Effector memory CD4-positive, alpha-beta T cell (primary cell): ENCODE measurements around the gene DDIT3.
"Not testable (repeated sequence)": the region's sequence is repeated elsewhere in the genome, so short reads cannot be mapped to it uniquely, and the experiment has no call there.

Source experiments
- DNase-seq, 3 donors: peaks; one replicate each; pipeline ENCODE4 v3.0.0-alpha.2; 2020
- H3K27ac ChIP-seq: 2 replicates; pipeline ENCODE4 v1.7.0; 2013; ENCODE audit warnings: mild to moderate bottlenecking, low read length, moderate library complexity; ENCODE audit not compliant: insufficient read depth, poor library complexity, severe bottlenecking
- H3K27me3 ChIP-seq: replicated peaks from 2 replicates; pipeline ENCODE4 v1.7.0; 2013; ENCODE audit warnings: mild to moderate bottlenecking, low read length; ENCODE audit not compliant: insufficient read depth, control insufficient read depth, poor library complexity, severe bottlenecking
- H3K36me3 ChIP-seq: 2 replicates; pipeline ENCODE4 v1.7.0; 2013; ENCODE audit warnings: mild to moderate bottlenecking, low read length, moderate library complexity; ENCODE audit not compliant: control insufficient read depth, insufficient read depth
- H3K4me1 ChIP-seq: 2 replicates; pipeline ENCODE4 v1.7.0; 2013; ENCODE audit warnings: low read length, mild to moderate bottlenecking; ENCODE audit not compliant: control insufficient read depth, insufficient read depth, poor library complexity, severe bottlenecking
- H3K4me3 ChIP-seq: 2 replicates; pipeline ENCODE4 v1.7.0; 2013; ENCODE audit warnings: low read length, low read depth, mild to moderate bottlenecking; ENCODE audit not compliant: insufficient read depth, poor library complexity, severe bottlenecking
- H3K9me3 ChIP-seq: 2 replicates; pipeline ENCODE4 v1.7.0; 2013; ENCODE audit warnings: mild to moderate bottlenecking, low read length, moderate library complexity; ENCODE audit not compliant: control insufficient read depth

The DDIT3 gene

GRCh38 chr12:57496822-57497221, 23.5 kb downstream of the DDIT3 start:
- no peak overlapping the region for H3K4me3 ChIP-seq
- H3K9me3 ChIP-seq, result no peaks in the 10 kb centered on the region
- H3K36me3 ChIP-seq, result peaks cover 43% of the 10 kb centered on the region
- no peak overlapping the region for H3K27ac ChIP-seq
- no peaks in the 10 kb centered on the region for H3K4me1 ChIP-seq
- no peaks in the 10 kb centered on the region for H3K27me3 ChIP-seq
- DNase-seq, result no peak

- H3K36me3 ChIP-seq, result peaks cover 46% of the 10 kb centered on the region
- H3K4me1 ChIP-seq, result not testable (repeated sequence)
Observed at GRCh38 chr12:57495051-57495701, 25.1 kb downstream of the DDIT3 start.

GRCh38 chr12:57491393-57492280, 28.7 kb downstream of the DDIT3 start:
- Histone ChIP-seq H3K36me3 (peaks cover 31% of the 10 kb centered on the region), H3K4me1 (peaks cover 9% of the 10 kb centered on the region), H3K4me3 (no peak overlapping the region), H3K9me3 (no peaks in the 10 kb centered on the region), H3K27me3 (no peaks in the 10 kb centered on the region), H3K27ac (no peak overlapping the region)
- no peak for DNase-seq

More at GRCh38 chr12:57495051-57495701, 25.1 kb downstream of the DDIT3 start:
- H3K4me3 ChIP-seq, H3K27me3 ChIP-seq, H3K27ac ChIP-seq, DNase-seq, H3K9me3 ChIP-seq: not testable (repeated sequence)

- H3K27me3 ChIP-seq, result no peaks in the 10 kb centered on the region
- no peak overlapping the region for H3K4me3 ChIP-seq
- H3K27ac ChIP-seq, result no peak overlapping the region
- DNase-seq, result no peak
- H3K9me3 ChIP-seq, result no peaks in the 10 kb centered on the region
- H3K4me1 ChIP-seq, result peaks cover 9% of the 10 kb centered on the region
- H3K36me3 ChIP-seq, result peaks cover 27% of the 10 kb centered on the region
Observed at GRCh38 chr12:57490126-57490525, 30.2 kb downstream of the DDIT3 start.

GRCh38 chr12:57489157-57489641, 31.1 kb downstream of the DDIT3 start:
- no peak for DNase-seq
- peak overlapping the region; percentile 81 for H3K27ac ChIP-seq
- H3K4me3 ChIP-seq, result peak overlapping the region; percentile 77
- no peaks in the 10 kb centered on the region for H3K9me3 ChIP-seq
- H3K36me3 ChIP-seq, result peaks cover 27% of the 10 kb centered on the region
- peaks cover 9% of the 10 kb centered on the region for H3K4me1 ChIP-seq
- H3K27me3 ChIP-seq, result no peaks in the 10 kb centered on the region

GRCh38 chr12:57488402-57489156, 31.7 kb downstream of the DDIT3 start:
- H3K36me3 ChIP-seq, result peaks cover 27% of the 10 kb centered on the region
- H3K4me1 ChIP-seq, result peaks cover 9% of the 10 kb centered on the region
- H3K4me3 ChIP-seq, result peak overlapping the region; percentile 77
- H3K9me3 ChIP-seq, result no peaks in the 10 kb centered on the region
- H3K27ac ChIP-seq, result peak overlapping the region; percentile 81
- DNase-seq, result no peak
- no peaks in the 10 kb centered on the region for H3K27me3 ChIP-seq

GRCh38 chr12:57487597-57488401, 32.5 kb downstream of the DDIT3 start, which contains the start of gene MARS1:
MARS1 (plus strand) TSS chr12:57488068; CDS start chr12:57488091, 23 bp downstream.
- H3K27ac ChIP-seq, result peak within 1 kb of the TSS; percentile 81
- H3K4me1 ChIP-seq, result peaks cover 9% of the 10 kb centered on the region
- H3K27me3 ChIP-seq, result no peaks in the 10 kb centered on the region
- peak within 1 kb of the TSS; percentile 77 for H3K4me3 ChIP-seq
- peak; percentile 83 to 90 (median 90) for DNase-seq
- no peaks in the 10 kb centered on the region for H3K9me3 ChIP-seq
- peaks cover 26% of the 10 kb centered on the region for H3K36me3 ChIP-seq

- peaks cover 9% of the 10 kb centered on the region for H3K4me1 ChIP-seq
- H3K27ac ChIP-seq, result peak overlapping the region; percentile 12
- H3K4me3 ChIP-seq, result no peak overlapping the region
- DNase-seq, result no peak
- H3K9me3 ChIP-seq, result no peaks in the 10 kb centered on the region
- no peaks in the 10 kb centered on the region for H3K27me3 ChIP-seq
- peaks cover 21% of the 10 kb centered on the region for H3K36me3 ChIP-seq
Observed at GRCh38 chr12:57487055-57487596, 33.2 kb downstream of the DDIT3 start.

- peaks cover 9% of the 10 kb centered on the region for H3K36me3 ChIP-seq
- DNase-seq, result no peak
- no peaks in the 10 kb centered on the region for H3K27me3 ChIP-seq
Observed at GRCh38 chr12:57485695-57486094, 34.6 kb downstream of the DDIT3 start.

More at GRCh38 chr12:57485695-57486094, 34.6 kb downstream of the DDIT3 start:
- Histone ChIP-seq H3K4me1 (peaks cover 15% of the 10 kb centered on the region), H3K4me3 (no peak overlapping the region), H3K27ac (no peak overlapping the region), H3K9me3 (no peaks in the 10 kb centered on the region)
